Measurements from ENCODE around the gene CD99. TPM values are rescaled to one million over a fixed set of nuclear protein-coding genes. Genes with fewer than 3 reads are reported as not detected.
A peak's percentile ranks its signal among the peaks of the same experiment; 100 is the strongest.

CD99 gene
- total RNA-seq, 1 experiment from 2014 or later = 407 TPM

GRCh38 chrX:2781698-2782097, 90.6 kb downstream of the CD99 start:
- Histone ChIP-seq H3K36me3 (ENCODE audit: control insufficient read depth, insufficient read depth, low read length) (no peaks in the 10 kb centered on the region), H3K27me3 (replicated peaks; ENCODE audit: control insufficient read depth, insufficient read depth, low read length) (no peaks in the 10 kb centered on the region), H3K4me1 (peaks cover 22% of the 10 kb centered on the region), H3K4me3 (ENCODE audit: low read depth, low read length) (no peak overlapping the region), H3K9me3 (no peaks in the 10 kb centered on the region)
- intact Hi-C loops (cut with micrococcal nuclease; ENCODE audit: unreplicated experiment) = loop anchor here (1.0 kb wide), 1 partner anchor 13 kb away; no protein-coding TSS in a partner anchor
- H3K4me1 Mint-ChIP-seq (ENCODE audit: low read depth, unreplicated experiment) = peaks cover 43% of the 10 kb centered on the region
- BruUV-seq (replicated peaks) = TSS peak; percentile 81
- no peaks in the 10 kb centered on the region for H3K27me3 Mint-ChIP-seq (ENCODE audit: insufficient read depth, unreplicated experiment)
- no peak for DNase-seq
- H3K27ac Mint-ChIP-seq (ENCODE audit: unreplicated experiment) = peak overlapping the region; percentile 94
- TF ChIP-seq, protein P1, sequence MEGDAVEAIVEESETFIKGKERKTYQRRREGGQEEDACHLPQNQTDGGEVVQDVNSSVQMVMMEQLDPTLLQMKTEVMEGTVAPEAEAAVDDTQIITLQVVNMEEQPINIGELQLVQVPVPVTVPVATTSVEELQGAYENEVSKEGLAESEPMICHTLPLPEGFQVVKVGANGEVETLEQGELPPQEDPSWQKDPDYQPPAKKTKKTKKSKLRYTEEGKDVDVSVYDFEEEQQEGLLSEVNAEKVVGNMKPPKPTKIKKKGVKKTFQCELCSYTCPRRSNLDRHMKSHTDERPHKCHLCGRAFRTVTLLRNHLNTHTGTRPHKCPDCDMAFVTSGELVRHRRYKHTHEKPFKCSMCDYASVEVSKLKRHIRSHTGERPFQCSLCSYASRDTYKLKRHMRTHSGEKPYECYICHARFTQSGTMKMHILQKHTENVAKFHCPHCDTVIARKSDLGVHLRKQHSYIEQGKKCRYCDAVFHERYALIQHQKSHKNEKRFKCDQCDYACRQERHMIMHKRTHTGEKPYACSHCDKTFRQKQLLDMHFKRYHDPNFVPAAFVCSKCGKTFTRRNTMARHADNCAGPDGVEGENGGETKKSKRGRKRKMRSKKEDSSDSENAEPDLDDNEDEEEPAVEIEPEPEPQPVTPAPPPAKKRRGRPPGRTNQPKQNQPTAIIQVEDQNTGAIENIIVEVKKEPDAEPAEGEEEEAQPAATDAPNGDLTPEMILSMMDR (IDR thresholded peaks at IDR 0.05; ENCODE audit: insufficient read depth in 1 of 2, low read depth in 1 of 2, low read length in 1 of 2, severe bottlenecking in 1 of 2, unreplicated experiment in 1 of 2) = no peak
- no peaks in the 10 kb centered on the region for H3K9me3 Mint-ChIP-seq (ENCODE audit: unreplicated experiment)
- POLR2A ChIA-PET = no interaction called here
- H3K4me3 Mint-ChIP-seq (ENCODE audit: unreplicated experiment) = peak overlapping the region; percentile 58
- CTCF ChIA-PET = no interaction called here
- peaks cover 6% of the 10 kb centered on the region for H3K36me3 Mint-ChIP-seq (ENCODE audit: insufficient read depth, unreplicated experiment)

GRCh38 chrX:2782171-2782570, 91.1 kb downstream of the CD99 start:
- H3K9me3 Mint-ChIP-seq (ENCODE audit: unreplicated experiment) = no peaks in the 10 kb centered on the region
- CTCF ChIA-PET = no interaction called here

GRCh38 chrX:2782778-2783177, 91.7 kb downstream of the CD99 start:
- POLR2A ChIA-PET = no interaction called here
- H3K27me3 ChIP-seq (replicated peaks; ENCODE audit: control insufficient read depth, insufficient read depth, low read length) = no peaks in the 10 kb centered on the region
- intact Hi-C loops (cut with micrococcal nuclease; ENCODE audit: unreplicated experiment) = no loop called here
- no peaks in the 10 kb centered on the region for H3K9me3 ChIP-seq
- peak overlapping the region; percentile 94 for H3K27ac Mint-ChIP-seq (ENCODE audit: unreplicated experiment)
- BruUV-seq (replicated peaks) = no TSS peak
- H3K9me3 Mint-ChIP-seq (ENCODE audit: unreplicated experiment) = no peaks in the 10 kb centered on the region
- DNase-seq = no peak
- no peaks in the 10 kb centered on the region for H3K27me3 Mint-ChIP-seq (ENCODE audit: insufficient read depth, unreplicated experiment)
- H3K36me3 Mint-ChIP-seq (ENCODE audit: insufficient read depth, unreplicated experiment) = no peaks in the 10 kb centered on the region
- TF ChIP-seq, protein P1 (IDR thresholded peaks at IDR 0.05; ENCODE audit: insufficient read depth in 1 of 2, low read depth in 1 of 2, low read length in 1 of 2, severe bottlenecking in 1 of 2, unreplicated experiment in 1 of 2) = no peak
- H3K4me3 ChIP-seq (ENCODE audit: low read depth, low read length) = no peak overlapping the region
- CTCF ChIA-PET = no interaction called here
- no peaks in the 10 kb centered on the region for H3K36me3 ChIP-seq (ENCODE audit: control insufficient read depth, insufficient read depth, low read length)
- H3K4me1 Mint-ChIP-seq (ENCODE audit: low read depth, unreplicated experiment) = peaks cover 38% of the 10 kb centered on the region
- H3K4me3 Mint-ChIP-seq (ENCODE audit: unreplicated experiment) = peak overlapping the region; percentile 58
- peaks cover 20% of the 10 kb centered on the region for H3K4me1 ChIP-seq

More at GRCh38 chrX:2782171-2782570, 91.1 kb downstream of the CD99 start:
- H3K4me3 Mint-ChIP-seq (ENCODE audit: unreplicated experiment) = peak overlapping the region; percentile 58
- H3K27me3 ChIP-seq (replicated peaks; ENCODE audit: control insufficient read depth, insufficient read depth, low read length) = no peaks in the 10 kb centered on the region
- TF ChIP-seq, protein P1 (IDR thresholded peaks at IDR 0.05; ENCODE audit: insufficient read depth in 1 of 2, low read depth in 1 of 2, low read length in 1 of 2, severe bottlenecking in 1 of 2, unreplicated experiment in 1 of 2) = no peak
- DNase-seq = no peak
- no TSS peak for BruUV-seq (replicated peaks)
- no peak overlapping the region for H3K4me3 ChIP-seq (ENCODE audit: low read depth, low read length)
- no peaks in the 10 kb centered on the region for H3K36me3 ChIP-seq (ENCODE audit: control insufficient read depth, insufficient read depth, low read length)
- H3K4me1 Mint-ChIP-seq (ENCODE audit: low read depth, unreplicated experiment) = peaks cover 42% of the 10 kb centered on the region
- H3K27ac Mint-ChIP-seq (ENCODE audit: unreplicated experiment) = peak overlapping the region; percentile 94
- peaks cover 2% of the 10 kb centered on the region for H3K36me3 Mint-ChIP-seq (ENCODE audit: insufficient read depth, unreplicated experiment)
- H3K4me1 ChIP-seq = peaks cover 20% of the 10 kb centered on the region
- intact Hi-C loops (cut with micrococcal nuclease; ENCODE audit: unreplicated experiment) = no loop called here
- POLR2A ChIA-PET = no interaction called here
- H3K27me3 Mint-ChIP-seq (ENCODE audit: insufficient read depth, unreplicated experiment) = no peaks in the 10 kb centered on the region
- no peaks in the 10 kb centered on the region for H3K9me3 ChIP-seq
